Measurements from ENCODE around the gene C5.

DNA sequence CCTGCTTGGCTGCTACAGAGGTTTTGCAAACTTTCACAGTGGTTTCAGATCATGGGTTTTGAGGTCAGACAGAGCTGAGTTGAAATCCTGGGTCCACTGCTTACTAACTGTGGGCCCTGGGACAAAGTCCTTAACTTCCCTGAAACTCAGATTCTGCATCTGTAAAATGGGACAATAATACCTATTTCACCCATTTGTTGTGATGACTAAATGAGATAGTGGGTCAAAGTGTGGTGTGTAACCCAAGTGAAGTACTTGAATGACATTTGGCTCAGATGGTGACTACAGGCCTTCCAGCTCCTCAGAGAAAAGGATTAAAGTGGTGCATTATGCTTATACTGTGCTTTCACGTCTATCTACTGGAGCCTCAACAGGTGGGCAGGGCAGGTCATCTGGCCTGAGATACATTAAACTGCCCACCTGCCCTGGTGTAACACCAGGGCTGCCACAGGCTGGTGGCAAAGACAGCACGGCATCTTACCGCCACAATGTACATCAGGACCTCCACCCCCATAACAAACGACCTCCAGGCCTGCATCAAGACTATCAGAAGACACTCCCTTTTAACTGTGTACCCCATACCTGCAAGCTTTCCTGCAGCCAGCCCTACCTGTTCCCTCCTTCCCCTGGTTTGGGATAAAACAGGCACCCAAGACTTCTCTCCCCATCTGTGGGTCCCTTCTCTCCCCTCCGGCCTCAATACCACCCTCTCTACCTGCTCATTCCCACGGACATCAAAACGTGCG is 122.6 kb downstream of the C5 start:
- no peak for TF ChIP-seq POLR2A (IDR thresholded peaks at IDR 0.05)
- TF ChIP-seq, protein P1, sequence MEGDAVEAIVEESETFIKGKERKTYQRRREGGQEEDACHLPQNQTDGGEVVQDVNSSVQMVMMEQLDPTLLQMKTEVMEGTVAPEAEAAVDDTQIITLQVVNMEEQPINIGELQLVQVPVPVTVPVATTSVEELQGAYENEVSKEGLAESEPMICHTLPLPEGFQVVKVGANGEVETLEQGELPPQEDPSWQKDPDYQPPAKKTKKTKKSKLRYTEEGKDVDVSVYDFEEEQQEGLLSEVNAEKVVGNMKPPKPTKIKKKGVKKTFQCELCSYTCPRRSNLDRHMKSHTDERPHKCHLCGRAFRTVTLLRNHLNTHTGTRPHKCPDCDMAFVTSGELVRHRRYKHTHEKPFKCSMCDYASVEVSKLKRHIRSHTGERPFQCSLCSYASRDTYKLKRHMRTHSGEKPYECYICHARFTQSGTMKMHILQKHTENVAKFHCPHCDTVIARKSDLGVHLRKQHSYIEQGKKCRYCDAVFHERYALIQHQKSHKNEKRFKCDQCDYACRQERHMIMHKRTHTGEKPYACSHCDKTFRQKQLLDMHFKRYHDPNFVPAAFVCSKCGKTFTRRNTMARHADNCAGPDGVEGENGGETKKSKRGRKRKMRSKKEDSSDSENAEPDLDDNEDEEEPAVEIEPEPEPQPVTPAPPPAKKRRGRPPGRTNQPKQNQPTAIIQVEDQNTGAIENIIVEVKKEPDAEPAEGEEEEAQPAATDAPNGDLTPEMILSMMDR (IDR thresholded peaks at IDR 0.05): no peak
